ENCODE measurements around the gene DNASE1L1. TPM values are rescaled to one million over a fixed set of nuclear protein-coding genes. Genes with fewer than 3 reads are reported as not detected.

The DNASE1L1 gene
- polyA plus RNA-seq, 3 donors, result 26.2 to 64.5 (median 27.2) TPM

GRCh38 chrX:154382483-154383069 is 26.5 kb downstream of the DNASE1L1 start:
- peaks cover 16% of the 10 kb centered on the region for H3K79me2 ChIP-seq (ENCODE audit: insufficient read depth, low read length)
- H3K27me3 ChIP-seq (ENCODE audit: control insufficient read depth in 2 of 2, insufficient read depth in 2 of 2, low read length in 2 of 2), result no peaks in the 10 kb centered on the region
- Mint-ChIP-seq H3K27ac (no peak overlapping the region), H3K4me1 (peaks cover 26% of the 10 kb centered on the region), H3K9me3 (peaks cover 0 to 20% (median 4%) of the 10 kb centered on the region in 7 donors), H3K4me3 (no peak overlapping the region), H3K27me3 (ENCODE audit: low read depth in 3 of 3) (peaks cover 0 to 1% (median 0%) of the 10 kb centered on the region in 3 donors), H3K36me3 (peaks cover 5 to 10% of the 10 kb centered on the region in 2 donors)
- H3K9ac ChIP-seq (ENCODE audit: insufficient read depth, low read length, poor library complexity, severe bottlenecking), result no peak overlapping the region
- no peak overlapping the region for H3K27ac ChIP-seq (ENCODE audit: low read depth in 1 of 2, low read length in 2 of 2)
- no peak overlapping the region for H2AFZ ChIP-seq (ENCODE audit: insufficient read depth, low read depth, low read length, poor library complexity, severe bottlenecking)
- intact Hi-C loops (cut with micrococcal nuclease), result no loop called here
- H3K36me3 ChIP-seq (replicated peaks in 1 of 2; ENCODE audit: control insufficient read depth in 1 of 2, insufficient read depth in 2 of 2, low read length in 2 of 2), result no peaks in the 10 kb centered on the region
- TF ChIP-seq CTCF (IDR thresholded peaks at IDR 0.05), result no peak
- no peak overlapping the region for H3K4me2 ChIP-seq (replicated peaks; ENCODE audit: extremely low read depth, low read length, poor library complexity, severe bottlenecking)
- no peaks in the 10 kb centered on the region for H4K20me1 ChIP-seq (ENCODE audit: insufficient read depth, low read length)
- no peak for DNase-seq
- WGBS (ENCODE audit: insufficient coverage), result 100% methylated on average over 1 of the region's 11 CpGs
- H3K9me3 ChIP-seq (replicated peaks in 1 of 2; ENCODE audit: control insufficient read depth in 1 of 2, insufficient read depth in 1 of 2, low read length in 2 of 2), result no peaks in the 10 kb centered on the region
- H3K4me3 ChIP-seq (replicated peaks in 1 of 3; ENCODE audit: low read depth in 2 of 3, low read length in 3 of 3), result no peak overlapping the region
- peaks cover 28 to 29% of the 10 kb centered on the region in 2 donors for H3K4me1 ChIP-seq (ENCODE audit: control insufficient read depth in 1 of 2, insufficient read depth in 2 of 2, low read length in 2 of 2)

- peaks cover 0 to 5% (median 0%) of the 10 kb centered on the region in 3 donors for H3K27me3 Mint-ChIP-seq (ENCODE audit: low read depth in 3 of 3)
- H3K4me1 ChIP-seq (ENCODE audit: control insufficient read depth in 1 of 2, insufficient read depth in 2 of 2, low read length in 2 of 2), result peaks cover 34% of the 10 kb centered on the region in 2 donors
- no peaks in the 10 kb centered on the region for H3K9me3 ChIP-seq (replicated peaks in 1 of 2; ENCODE audit: control insufficient read depth in 1 of 2, insufficient read depth in 1 of 2, low read length in 2 of 2)
- H2AFZ ChIP-seq (ENCODE audit: insufficient read depth, low read depth, low read length, poor library complexity, severe bottlenecking), result no peak overlapping the region
- H3K4me1 Mint-ChIP-seq, result peaks cover 31% of the 10 kb centered on the region
- H3K36me3 ChIP-seq (replicated peaks in 1 of 2; ENCODE audit: control insufficient read depth in 1 of 2, insufficient read depth in 2 of 2, low read length in 2 of 2), result no peaks in the 10 kb centered on the region
- no CpG with 5 or more reads among the region's 6 CpGs for WGBS (ENCODE audit: insufficient coverage)
- no peak overlapping the region for H3K4me2 ChIP-seq (replicated peaks; ENCODE audit: extremely low read depth, low read length, poor library complexity, severe bottlenecking)
- DNase-seq, result no peak
- peaks cover 5 to 10% of the 10 kb centered on the region in 2 donors for H3K36me3 Mint-ChIP-seq
- peaks cover 16% of the 10 kb centered on the region for H3K79me2 ChIP-seq (ENCODE audit: insufficient read depth, low read length)
- H3K27ac Mint-ChIP-seq, result peak overlapping the region in 1 of 7 donors; percentile 25
- no peak overlapping the region for H3K4me3 ChIP-seq (replicated peaks in 1 of 3; ENCODE audit: low read depth in 2 of 3, low read length in 3 of 3)
- H3K27ac ChIP-seq (ENCODE audit: low read depth in 1 of 2, low read length in 2 of 2), result no peak overlapping the region
- intact Hi-C loops (cut with micrococcal nuclease), result no loop called here
- no peaks in the 10 kb centered on the region for H4K20me1 ChIP-seq (ENCODE audit: insufficient read depth, low read length)
- no peak for TF ChIP-seq CTCF (IDR thresholded peaks at IDR 0.05)
- H3K27me3 ChIP-seq (ENCODE audit: control insufficient read depth in 2 of 2, insufficient read depth in 2 of 2, low read length in 2 of 2), result no peaks in the 10 kb centered on the region
- no peak overlapping the region for H3K9ac ChIP-seq (ENCODE audit: insufficient read depth, low read length, poor library complexity, severe bottlenecking)
- H3K9me3 Mint-ChIP-seq, result peaks cover 0 to 20% (median 4%) of the 10 kb centered on the region in 7 donors
- H3K4me3 Mint-ChIP-seq, result peak overlapping the region in 1 of 2 donors; percentile 20
Observed at GRCh38 chrX:154381271-154381670, 27.8 kb downstream of the DNASE1L1 start.
